GM12878 (cell line): ENCODE measurements around the gene EXOC8. TPM values are rescaled to one million over a fixed set of nuclear protein-coding genes. Genes with fewer than 3 reads are reported as not detected.

ENCODE experiments used
- ATAC-seq: fragments of 200-7000 bp; cut with Tn5 transposase; 3 replicates; pipeline ENCODE4 v1.9.1; 2020; ENCODE audit warnings: mild to moderate bottlenecking, moderate library complexity
- BruUV-seq: library from RNA; stranded (reverse); fragments of 400-500 nt; replicated peaks from 2 replicates; lab custom pipeline; 2021; lab: Mats Ljungman, UMichigan
- CTCF ChIA-PET: fragments of 300-600 bp; sonication (Branson Sonifier 250); formaldehyde crosslinking; extraction: SDS; loops from one replicate; lab custom pipeline; 2021; ENCODE audit warnings: inconsistent platforms; lab: Yijun Ruan, JAX
- POLR2A ChIA-PET: fragments of 350-600 bp; formaldehyde crosslinking; extraction: SDS; loops from one replicate; lab custom pipeline; 2021; ENCODE audit warnings: inconsistent platforms; lab: Charles Lee
- RAD21 ChIA-PET: fragments of 300-600 bp; sonication (Branson Sonifier 250); formaldehyde crosslinking; loops from one replicate; lab custom pipeline; 2023; ENCODE audit warnings: antibody characterized with exemption; ENCODE audit not compliant: unreplicated experiment; lab: Charles Lee
- SMC1A ChIA-PET: fragments of 300-600 bp; sonication (Branson Sonifier 250); formaldehyde crosslinking; loops from one replicate; lab custom pipeline; 2023; ENCODE audit not compliant: unreplicated experiment, uncharacterized antibody; lab: Charles Lee
- DNase-seq: peaks from one replicate; pipeline ENCODE4 v3.0.0-alpha.2; 2011; ENCODE audit warnings: low read depth, low spot score
- FAIRE-seq: peaks from 3 replicates; lab custom pipeline; 2011; peaks lifted over from hg19 to GRCh38; lab: Jason Lieb, UNC
- H2AFZ ChIP-seq: 2 replicates; pipeline ENCODE4 v1.6.0; 2011; ENCODE audit warnings: low read depth, low read length, control low read depth; ENCODE audit not compliant: control insufficient read depth
- H3K27ac ChIP-seq: 2 replicates; pipeline ENCODE4 v1.5.1; 2011; ENCODE audit warnings: control low read depth; ENCODE audit not compliant: control insufficient read depth, insufficient read depth
- H3K27me3 ChIP-seq, 2 experiments: replicated peaks in 1 of 2; 2 replicates each; pipeline versions ENCODE4 v1.6.0 to v1.6.1; 2011; ENCODE audit warnings: low read length in 1 of 2; ENCODE audit not compliant: control insufficient read depth in 2 of 2, insufficient read depth in 2 of 2
- H3K36me3 ChIP-seq, 2 experiments: 2 replicates each; pipeline ENCODE4 v1.5.1; 2011; ENCODE audit warnings: low read length in 1 of 2; ENCODE audit not compliant: control insufficient read depth in 2 of 2, insufficient read depth in 2 of 2
- H3K4me1 ChIP-seq: 2 replicates; pipeline ENCODE4 v1.6.1; 2011; ENCODE audit warnings: mild to moderate bottlenecking, low read length, moderate library complexity, mixed read lengths; ENCODE audit not compliant: control insufficient read depth, insufficient read depth
- H3K4me2 ChIP-seq: 2 replicates; pipeline ENCODE4 v1.6.0; 2011; ENCODE audit warnings: control low read depth; ENCODE audit not compliant: control insufficient read depth, insufficient read depth
- H3K4me3 ChIP-seq: fragments of 200-600 bp; sonication (generic); 2 replicates; pipeline ENCODE4 v1.5.1; 2016
- H3K79me2 ChIP-seq: 2 replicates; pipeline ENCODE4 v1.6.0; 2011; ENCODE audit warnings: low read length; ENCODE audit not compliant: control insufficient read depth, insufficient read depth
- H3K9ac ChIP-seq: 2 replicates; pipeline ENCODE4 v1.8.0; 2011; ENCODE audit warnings: low read length, control low read depth, mixed read lengths; ENCODE audit not compliant: control insufficient read depth, insufficient read depth
- H3K9me3 ChIP-seq: replicated peaks from 3 replicates; pipeline ENCODE4 v1.5.1; 2011; ENCODE audit warnings: mild to moderate bottlenecking, low read length; ENCODE audit not compliant: control insufficient read depth, insufficient read depth
- H4K20me1 ChIP-seq: 2 replicates; pipeline ENCODE4 v1.6.0; 2011; ENCODE audit not compliant: control insufficient read depth, insufficient read depth
- BCL11A ChIP-seq: IDR thresholded peaks from 2 replicates; pipeline ENCODE4 v1.6.1; 2011; ENCODE audit warnings: low read depth, low read length
- CHD4 ChIP-seq: fragments of 200-600 bp; sonication (generic); IDR thresholded peaks from 2 replicates; pipeline ENCODE4 v1.6.1; 2016; ENCODE audit warnings: mild to moderate bottlenecking
- EGR1 ChIP-seq, 2 experiments: IDR thresholded peaks; 1 replicate in 1 of 2; 2 replicates in 1 of 2; pipeline ENCODE4 v1.6.1; 2011 to 2012; ENCODE audit warnings: low read depth in 2 of 2, low read length in 2 of 2, borderline replicate concordance in 1 of 2, mild to moderate bottlenecking in 1 of 2, moderate library complexity in 1 of 2
- FOXM1 ChIP-seq: IDR thresholded peaks from 2 replicates; pipeline ENCODE4 v1.6.1; 2012; ENCODE audit warnings: low read depth, mild to moderate bottlenecking, inconsistent platforms, low read length, moderate library complexity
- IKZF2 ChIP-seq, 2 experiments: fragments of 450-650 bp; IDR thresholded peaks; 2 replicates each; pipeline ENCODE4 v1.6.1; 2017; ENCODE audit warnings: mild to moderate bottlenecking in 2 of 2, moderate library complexity in 2 of 2
- NFXL1 ChIP-seq: fragments of 450-650 bp; IDR thresholded peaks from 2 replicates; pipeline ENCODE4 v1.6.1; 2017; ENCODE audit warnings: antibody characterized with exemption, mild to moderate bottlenecking, borderline replicate concordance
- PAX8 ChIP-seq: fragments of 450-650 bp; IDR thresholded peaks from 2 replicates; pipeline ENCODE4 v1.6.1; 2017; ENCODE audit warnings: mild to moderate bottlenecking, moderate library complexity
- RB1 ChIP-seq: fragments of 450-650 bp; formaldehyde crosslinking; IDR thresholded peaks from 2 replicates; pipeline ENCODE4 v1.6.1; 2017; ENCODE audit warnings: mild to moderate bottlenecking, borderline replicate concordance
- SMARCA5 ChIP-seq: fragments of 450-650 bp; IDR thresholded peaks from 2 replicates; pipeline ENCODE4 v1.6.1; 2017; ENCODE audit warnings: mild to moderate bottlenecking
- SMC3 ChIP-seq: IDR thresholded peaks from 2 replicates; pipeline ENCODE4 v1.6.1; 2011; ENCODE audit warnings: low read length, improper control_type of control experiment, borderline replicate concordance
- SREBF1 ChIP-seq: IDR thresholded peaks from 2 replicates; pipeline ENCODE4 v1.6.1; 2012; ENCODE audit warnings: mild to moderate bottlenecking, low read length
- YY1 ChIP-seq: IDR thresholded peaks from 2 replicates; pipeline ENCODE4 v1.6.1; 2011; ENCODE audit warnings: low read depth, mild to moderate bottlenecking, low read length
- WGBS: methylation state at CpG from one replicate; pipeline ENCODE4 v1.1.6; 2016; ENCODE audit warnings: low lambda C conversion rate; ENCODE audit not compliant: insufficient replicate concordance, insufficient coverage; ENCODE audit errors: missing lambda C conversion rate; 5-methylcytosine and 5-hydroxymethylcytosine counted together
- in situ Hi-C: fragments of 300-500 bp; cut with MboI; formaldehyde crosslinking; loops from 9 replicates; pipeline ENCODE4 v1.14.3; 2018; ENCODE audit warnings: mixed read lengths
- intact Hi-C: fragments of 100-400 bp; cut with micrococcal nuclease; formaldehyde crosslinking; loops from one replicate; pipeline ENCODE4 v1.14.2; 2022; ENCODE audit not compliant: unreplicated experiment
- polyA plus RNA-seq, 11 experiments: library from polyadenylated mRNA; depleted of rRNA in 4 of 11; unstranded in 6 of 11; stranded (reverse) in 5 of 11; fragments of >200 nt; fragmentation: Nextera tagmentation in 4 of 11; fragmentation: Illumina TruSeq in 1 of 11; extraction: Ambion mirVana in 4 of 11; extraction: Trizol in 1 of 11; gene quantifications; 1 replicate in 1 of 11; 2 replicates in 10 of 11; pipeline versions ENCODE4 v1.2.1 to v1.2.3, GENCODE V29; 2011 to 2016; ENCODE audit warnings: inconsistent platforms in 2 of 11, missing spikeins in 2 of 11, low read depth in 1 of 11
- total RNA-seq, 4 experiments: library from RNA; depleted of rRNA in 3 of 4; stranded (reverse); fragments of >200 nt in 3 of 4; fragmentation: Illumina TruSeq in 1 of 4; extraction: Trizol in 1 of 4; gene quantifications; 2 replicates each; pipeline versions ENCODE4 v1.2.1 to v1.2.3, GENCODE V29; 2013 to 2021
- TF ChIP-seq, protein P1 (sequence below): IDR thresholded peaks from 2 replicates; pipeline ENCODE4 v1.6.1; 2011; ENCODE audit warnings: low read depth, mild to moderate bottlenecking, low read length, moderate library complexity, borderline replicate concordance; ENCODE audit errors: extremely low read depth
- TF ChIP-seq, protein P2 (sequence below): IDR thresholded peaks from 2 replicates; pipeline ENCODE4 v1.6.1; 2011; ENCODE audit warnings: mild to moderate bottlenecking, low read depth, low read length, moderate library complexity; ENCODE audit not compliant: insufficient replicate concordance
- TF ChIP-seq, protein P3 (sequence below): fragments of 450-650 bp; IDR thresholded peaks from 2 replicates; pipeline ENCODE4 v1.6.1; 2017; ENCODE audit warnings: borderline replicate concordance
- TF ChIP-seq, protein P4 (sequence below): fragments of 450-650 bp; IDR thresholded peaks from 2 replicates; pipeline ENCODE4 v1.6.1; 2016; ENCODE audit warnings: mild to moderate bottlenecking
- TF ChIP-seq, protein P5 (sequence below), 3 experiments: IDR thresholded peaks in 2 of 3; conservative IDR thresholded peaks in 1 of 3; 2 replicates each; pipeline ENCODE4 v1.5.1; 2011; ENCODE audit warnings: low read depth in 3 of 3, low read length in 3 of 3, mild to moderate bottlenecking in 3 of 3, control low read depth in 2 of 3, moderate library complexity in 2 of 3, inconsistent platforms in 1 of 3, mixed read lengths in 1 of 3; ENCODE audit not compliant: control insufficient read depth in 2 of 3, insufficient read depth in 1 of 3; ENCODE audit errors: extremely low read depth in 1 of 3

The EXOC8 gene
- total and polyA plus RNA-seq, 10 of the 15 experiments (the other 5 are each of a cell fraction or from before 2014, with no cell fraction given) = 2.0 to 11.3 (median 6.3) TPM

DNA sequence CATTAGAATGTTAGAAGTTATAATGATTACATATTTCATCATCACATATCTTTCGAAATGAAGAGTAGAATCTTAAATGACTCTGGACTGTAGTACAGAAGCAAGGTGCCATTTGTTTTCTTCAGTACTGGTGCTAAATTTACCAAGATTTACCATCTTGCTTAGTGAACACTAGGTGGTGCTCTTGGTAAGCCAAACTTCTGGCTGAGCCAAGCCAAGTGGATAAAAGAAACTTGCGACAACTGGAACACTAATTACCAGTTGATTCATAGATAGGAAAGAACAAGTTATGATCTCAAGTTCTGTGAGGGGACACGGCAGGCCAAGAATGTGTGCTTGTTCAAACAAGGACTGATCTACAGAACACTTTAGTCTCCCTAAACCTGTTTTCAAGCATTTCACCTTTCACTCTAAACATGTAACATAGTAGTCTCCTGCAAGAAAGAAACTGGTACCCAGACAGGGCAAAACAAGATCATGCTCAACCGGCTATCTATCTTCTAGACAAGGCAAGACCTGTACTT, 20.2 kb upstream of the EXOC8 start:
- H4K20me1 ChIP-seq = no peaks in the 10 kb centered on the region
- RAD21 ChIA-PET = interaction anchor here (0.9 to 1.7 kb wide), 11 partner anchors 12 to 248 kb away, joined by 3 to 7 read pairs (median 4); partner anchors contain the start of genes EXOC8 and SPRTN
- 26% methylated on average over 4 of the region's 4 CpGs for WGBS
- no peaks in the 10 kb centered on the region for H3K27me3 ChIP-seq
- no peak overlapping the region for H3K27ac ChIP-seq
- no peak overlapping the region for H3K4me2 ChIP-seq
- SMC1A ChIA-PET = interaction anchor here (0.6 to 2.4 kb wide), 16 partner anchors 20 to 259 kb away, joined by 3 to 10 read pairs (median 4); partner anchors contain the start of genes EXOC8 and SPRTN
- no peak overlapping the region for H3K9ac ChIP-seq
- CTCF ChIA-PET = interaction anchor here (0.6 to 3.3 kb wide), 33 partner anchors 12 to 450 kb away, joined by 3 to 15 read pairs (median 4); partner anchors contain the start of genes EXOC8 and SPRTN
- no TSS peak for BruUV-seq
- intact Hi-C loops = loop anchor here (1.0 to 5.0 kb wide), 3 partner anchors 59 to 232 kb away; no protein-coding TSS in a partner anchor
- no peaks in the 10 kb centered on the region for H3K9me3 ChIP-seq
- H3K79me2 ChIP-seq = no peaks in the 10 kb centered on the region
- ATAC-seq = peak; percentile 97
- no peaks in the 10 kb centered on the region for H3K36me3 ChIP-seq
- peak; percentile 21 for DNase-seq
- no peaks in the 10 kb centered on the region for H3K4me1 ChIP-seq
- H3K4me3 ChIP-seq = no peak overlapping the region
- POLR2A ChIA-PET = no interaction called here
- FAIRE-seq = peak; percentile 97
- in situ Hi-C loops = no loop called here
- H2AFZ ChIP-seq = no peak overlapping the region
- no peak for TF ChIP-seq BCL11A
- TF ChIP-seq, protein P1, sequence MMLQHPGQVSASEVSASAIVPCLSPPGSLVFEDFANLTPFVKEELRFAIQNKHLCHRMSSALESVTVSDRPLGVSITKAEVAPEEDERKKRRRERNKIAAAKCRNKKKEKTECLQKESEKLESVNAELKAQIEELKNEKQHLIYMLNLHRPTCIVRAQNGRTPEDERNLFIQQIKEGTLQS = no peak
- TF ChIP-seq EGR1 (IDR thresholded peaks at IDR 0.05; ENCODE audit: borderline replicate concordance in 1 of 2, low read depth in 2 of 2, low read length in 2 of 2) = no peak
- TF ChIP-seq PAX8 = no peak
- TF ChIP-seq, protein P2, sequence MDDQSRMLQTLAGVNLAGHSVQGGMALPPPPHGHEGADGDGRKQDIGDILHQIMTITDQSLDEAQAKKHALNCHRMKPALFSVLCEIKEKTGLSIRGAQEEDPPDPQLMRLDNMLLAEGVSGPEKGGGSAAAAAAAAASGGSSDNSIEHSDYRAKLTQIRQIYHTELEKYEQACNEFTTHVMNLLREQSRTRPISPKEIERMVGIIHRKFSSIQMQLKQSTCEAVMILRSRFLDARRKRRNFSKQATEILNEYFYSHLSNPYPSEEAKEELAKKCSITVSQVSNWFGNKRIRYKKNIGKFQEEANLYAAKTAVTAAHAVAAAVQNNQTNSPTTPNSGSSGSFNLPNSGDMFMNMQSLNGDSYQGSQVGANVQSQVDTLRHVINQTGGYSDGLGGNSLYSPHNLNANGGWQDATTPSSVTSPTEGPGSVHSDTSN = no peak
- TF ChIP-seq, protein P3, sequence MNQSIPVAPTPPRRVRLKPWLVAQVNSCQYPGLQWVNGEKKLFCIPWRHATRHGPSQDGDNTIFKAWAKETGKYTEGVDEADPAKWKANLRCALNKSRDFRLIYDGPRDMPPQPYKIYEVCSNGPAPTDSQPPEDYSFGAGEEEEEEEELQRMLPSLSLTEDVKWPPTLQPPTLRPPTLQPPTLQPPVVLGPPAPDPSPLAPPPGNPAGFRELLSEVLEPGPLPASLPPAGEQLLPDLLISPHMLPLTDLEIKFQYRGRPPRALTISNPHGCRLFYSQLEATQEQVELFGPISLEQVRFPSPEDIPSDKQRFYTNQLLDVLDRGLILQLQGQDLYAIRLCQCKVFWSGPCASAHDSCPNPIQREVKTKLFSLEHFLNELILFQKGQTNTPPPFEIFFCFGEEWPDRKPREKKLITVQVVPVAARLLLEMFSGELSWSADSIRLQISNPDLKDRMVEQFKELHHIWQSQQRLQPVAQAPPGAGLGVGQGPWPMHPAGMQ = no peak
- TF ChIP-seq SMC3 = peak; percentile 88
- 0 out of 2 replicates have a peak, but pooled peaks have one; percentile 25 for TF ChIP-seq YY1
- TF ChIP-seq SREBF1 = no peak
- no peak for TF ChIP-seq IKZF2 (IDR thresholded peaks at IDR 0.05)
- peak; percentile 39; the same call in 1 of the 2 replicates for TF ChIP-seq SMARCA5
- TF ChIP-seq CHD4 = no peak
- TF ChIP-seq, protein P4, sequence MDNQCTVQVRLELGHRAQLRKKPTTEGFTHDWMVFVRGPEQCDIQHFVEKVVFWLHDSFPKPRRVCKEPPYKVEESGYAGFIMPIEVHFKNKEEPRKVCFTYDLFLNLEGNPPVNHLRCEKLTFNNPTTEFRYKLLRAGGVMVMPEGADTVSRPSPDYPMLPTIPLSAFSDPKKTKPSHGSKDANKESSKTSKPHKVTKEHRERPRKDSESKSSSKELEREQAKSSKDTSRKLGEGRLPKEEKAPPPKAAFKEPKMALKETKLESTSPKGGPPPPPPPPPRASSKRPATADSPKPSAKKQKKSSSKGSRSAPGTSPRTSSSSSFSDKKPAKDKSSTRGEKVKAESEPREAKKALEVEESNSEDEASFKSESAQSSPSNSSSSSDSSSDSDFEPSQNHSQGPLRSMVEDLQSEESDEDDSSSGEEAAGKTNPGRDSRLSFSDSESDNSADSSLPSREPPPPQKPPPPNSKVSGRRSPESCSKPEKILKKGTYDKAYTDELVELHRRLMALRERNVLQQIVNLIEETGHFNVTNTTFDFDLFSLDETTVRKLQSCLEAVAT = no peak
- TF ChIP-seq FOXM1 = 0 out of 2 replicates have a peak, but pooled peaks have one; percentile 30
- TF ChIP-seq, protein P5, sequence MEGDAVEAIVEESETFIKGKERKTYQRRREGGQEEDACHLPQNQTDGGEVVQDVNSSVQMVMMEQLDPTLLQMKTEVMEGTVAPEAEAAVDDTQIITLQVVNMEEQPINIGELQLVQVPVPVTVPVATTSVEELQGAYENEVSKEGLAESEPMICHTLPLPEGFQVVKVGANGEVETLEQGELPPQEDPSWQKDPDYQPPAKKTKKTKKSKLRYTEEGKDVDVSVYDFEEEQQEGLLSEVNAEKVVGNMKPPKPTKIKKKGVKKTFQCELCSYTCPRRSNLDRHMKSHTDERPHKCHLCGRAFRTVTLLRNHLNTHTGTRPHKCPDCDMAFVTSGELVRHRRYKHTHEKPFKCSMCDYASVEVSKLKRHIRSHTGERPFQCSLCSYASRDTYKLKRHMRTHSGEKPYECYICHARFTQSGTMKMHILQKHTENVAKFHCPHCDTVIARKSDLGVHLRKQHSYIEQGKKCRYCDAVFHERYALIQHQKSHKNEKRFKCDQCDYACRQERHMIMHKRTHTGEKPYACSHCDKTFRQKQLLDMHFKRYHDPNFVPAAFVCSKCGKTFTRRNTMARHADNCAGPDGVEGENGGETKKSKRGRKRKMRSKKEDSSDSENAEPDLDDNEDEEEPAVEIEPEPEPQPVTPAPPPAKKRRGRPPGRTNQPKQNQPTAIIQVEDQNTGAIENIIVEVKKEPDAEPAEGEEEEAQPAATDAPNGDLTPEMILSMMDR (IDR thresholded peaks at IDR 0.05 in 2 of 3, conservative IDR thresholded peaks at IDR 0.05 in 1 of 3; ENCODE audit: control insufficient read depth in 2 of 3, extremely low read depth in 1 of 3, insufficient read depth in 1 of 3, low read depth in 3 of 3, low read length in 3 of 3) = peak; percentile 66 to 87 (median 77); a peak in 5 of 6 replicates
- TF ChIP-seq RB1 = peak; percentile 65; the same call in 1 of the 2 replicates
- no peak for TF ChIP-seq NFXL1
